ENCODE results near the gene SCGB1C1. TPM values are rescaled to one million over a fixed set of nuclear protein-coding genes. Genes with fewer than 3 reads are reported as not detected.

SCGB1C1 gene
- total and polyA plus RNA-seq, 9 of the 15 experiments (the other 6 are each of a cell fraction or from before 2014, with no cell fraction given): not detected

DNA sequence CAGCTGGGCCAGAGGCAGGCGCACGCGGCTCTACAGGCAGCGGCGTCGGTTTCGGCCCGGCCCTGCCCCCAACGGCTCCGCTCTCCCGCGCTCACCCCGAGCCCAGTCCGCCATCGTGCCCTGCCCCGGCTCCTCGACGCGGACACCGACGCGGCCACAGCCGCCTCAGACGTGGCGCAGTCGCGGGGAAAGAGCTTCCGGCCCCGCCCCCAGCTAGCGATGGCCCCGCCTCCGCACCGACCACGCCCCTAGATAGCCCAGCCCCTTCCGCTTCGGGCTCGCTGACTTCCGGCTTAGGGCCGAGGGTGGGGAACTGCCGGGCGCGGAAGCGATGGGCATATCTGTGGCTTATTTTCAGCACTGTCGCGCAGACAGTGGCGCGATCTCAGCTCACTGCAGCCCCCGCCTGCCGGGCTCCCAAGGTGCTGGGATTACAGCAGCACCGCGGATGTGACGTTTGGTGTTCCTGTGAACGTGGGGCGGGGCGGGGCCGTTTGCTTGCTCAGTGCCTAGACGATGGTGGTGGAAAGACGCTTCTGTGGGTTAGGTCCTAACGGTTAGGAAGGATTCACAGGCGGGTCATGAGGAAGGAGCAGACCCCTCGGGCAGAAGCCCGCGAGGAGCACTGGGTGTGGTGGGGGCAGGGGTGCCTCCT is 14.5 kb downstream of the SCGB1C1 start, which contains the start of the genes BET1L and RIC8A (continued):
- 0 out of 2 replicates have a peak, but pooled peaks have one; percentile 3 for TF ChIP-seq ZNF609 (CRISPR knock-in tag; IDR thresholded peaks at IDR 0.05; ENCODE audit: borderline replicate concordance)
- TF ChIP-seq KLF1 (tag; IDR thresholded peaks at IDR 0.05): 0 out of 2 replicates have a peak, but pooled peaks have one; percentile 53
- peak; percentile 35; the same call in 1 of the 2 replicates for TF ChIP-seq FOXP4 (CRISPR knock-in tag; IDR thresholded peaks at IDR 0.05; ENCODE audit: borderline replicate concordance)
- TF ChIP-seq ZNF197 (CRISPR knock-in tag; IDR thresholded peaks at IDR 0.05; ENCODE audit: low read depth): 0 out of 2 replicates have a peak, but pooled peaks have one; percentile 49
- TF ChIP-seq TSC22D4 (tag; IDR thresholded peaks at IDR 0.05): no peak
- TF ChIP-seq PHF20 (IDR thresholded peaks at IDR 0.05; ENCODE audit: partially characterized antibody): peak; percentile 74
- peak in 1 of 2 experiments; percentile 69; a peak in 2 of 4 replicates for TF ChIP-seq HDAC1 (IDR thresholded peaks at IDR 0.05)
- TF ChIP-seq HNRNPLL (IDR thresholded peaks at IDR 0.05; ENCODE audit: low read depth, low read length, poor library complexity, severe bottlenecking): peak; percentile 74
- peak; percentile 75; the same call in 1 of the 2 replicates for TF ChIP-seq XRCC5 (IDR thresholded peaks at IDR 0.05; ENCODE audit: low read depth, low read length)
- TF ChIP-seq, protein P1, sequence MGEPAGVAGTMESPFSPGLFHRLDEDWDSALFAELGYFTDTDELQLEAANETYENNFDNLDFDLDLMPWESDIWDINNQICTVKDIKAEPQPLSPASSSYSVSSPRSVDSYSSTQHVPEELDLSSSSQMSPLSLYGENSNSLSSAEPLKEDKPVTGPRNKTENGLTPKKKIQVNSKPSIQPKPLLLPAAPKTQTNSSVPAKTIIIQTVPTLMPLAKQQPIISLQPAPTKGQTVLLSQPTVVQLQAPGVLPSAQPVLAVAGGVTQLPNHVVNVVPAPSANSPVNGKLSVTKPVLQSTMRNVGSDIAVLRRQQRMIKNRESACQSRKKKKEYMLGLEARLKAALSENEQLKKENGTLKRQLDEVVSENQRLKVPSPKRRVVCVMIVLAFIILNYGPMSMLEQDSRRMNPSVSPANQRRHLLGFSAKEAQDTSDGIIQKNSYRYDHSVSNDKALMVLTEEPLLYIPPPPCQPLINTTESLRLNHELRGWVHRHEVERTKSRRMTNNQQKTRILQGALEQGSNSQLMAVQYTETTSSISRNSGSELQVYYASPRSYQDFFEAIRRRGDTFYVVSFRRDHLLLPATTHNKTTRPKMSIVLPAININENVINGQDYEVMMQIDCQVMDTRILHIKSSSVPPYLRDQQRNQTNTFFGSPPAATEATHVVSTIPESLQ (CRISPR knock-in tag; IDR thresholded peaks at IDR 0.05): 0 out of 2 replicates have a peak, but pooled peaks have one; percentile 66
- peak; percentile 23; the same call in 1 of the 2 replicates for TF ChIP-seq EP300 (IDR thresholded peaks at IDR 0.05; ENCODE audit: low read length)
- TF ChIP-seq SPI1 (IDR thresholded peaks at IDR 0.05; ENCODE audit: borderline replicate concordance, low read depth, low read length): peak; percentile 78
- no peak; the same call in none of the 2 replicates for TF ChIP-seq E2F1 (CRISPR knock-in tag; IDR thresholded peaks at IDR 0.05)
- TF ChIP-seq U2AF1 (optimal IDR thresholded peaks at IDR 0.05; ENCODE audit: low read depth, low read length): peak; percentile 86
- TF ChIP-seq ZFX (CRISPR knock-in tag; IDR thresholded peaks at IDR 0.05): peak; percentile 77
- no peak for TF ChIP-seq ZKSCAN8 (CRISPR knock-in tag; IDR thresholded peaks at IDR 0.05)
- no peak for TF ChIP-seq ZNF274 (IDR thresholded peaks at IDR 0.05; ENCODE audit: borderline replicate concordance, low read depth, low read length)

Measured in K562 (cell line).